MCF 10A (cell line): Measurements from ENCODE around the gene KRTAP12-3. TPM values are rescaled to one million over a fixed set of nuclear protein-coding genes. Genes with fewer than 3 reads are reported as not detected.

Source experiments
- BruUV-seq: library from RNA; stranded (reverse); fragments of 400-500 nt; replicated peaks from 2 replicates; lab custom pipeline; 2021; lab: Mats Ljungman, UMichigan
- CTCF ChIA-PET: fragments of 300-600 bp; sonication (Branson Sonifier 250); formaldehyde crosslinking; extraction: SDS; loops from one replicate; lab custom pipeline; 2021; ENCODE audit warnings: antibody characterized with exemption, inconsistent platforms; lab: Yijun Ruan, JAX
- POLR2A ChIA-PET: fragments of 300-600, 350-650 bp; sonication (Branson Sonifier 250); formaldehyde crosslinking; extraction: SDS; loops from one replicate; lab custom pipeline; 2020; ENCODE audit warnings: antibody characterized with exemption, inconsistent platforms; lab: Yijun Ruan, JAX
- DNase-seq: peaks from one replicate; pipeline ENCODE4 v3.0.0-alpha.2; 2018; ENCODE audit not compliant: unreplicated experiment
- H3K27ac Mint-ChIP-seq: one replicate; pipeline ENCODE4 v1.8.0; 2022; ENCODE audit warnings: mild to moderate bottlenecking, low read depth, mixed read lengths; ENCODE audit not compliant: unreplicated experiment
- H3K27me3 Mint-ChIP-seq: one replicate; pipeline ENCODE4 v1.8.0; 2022; ENCODE audit warnings: mixed read lengths; ENCODE audit not compliant: insufficient read depth, unreplicated experiment
- H3K36me3 Mint-ChIP-seq: one replicate; pipeline ENCODE4 v1.8.0; 2022; ENCODE audit warnings: mild to moderate bottlenecking, moderate library complexity, mixed read lengths; ENCODE audit not compliant: insufficient read depth, unreplicated experiment
- H3K4me1 Mint-ChIP-seq: one replicate; pipeline ENCODE4 v1.8.0; 2022; ENCODE audit warnings: mixed read lengths; ENCODE audit not compliant: insufficient read depth, unreplicated experiment
- H3K4me3 Mint-ChIP-seq: one replicate; pipeline ENCODE4 v1.8.0; 2022; ENCODE audit warnings: mild to moderate bottlenecking, moderate library complexity, mixed read lengths; ENCODE audit not compliant: unreplicated experiment
- H3K9me3 Mint-ChIP-seq: one replicate; pipeline ENCODE4 v1.8.0; 2022; ENCODE audit warnings: mixed read lengths; ENCODE audit not compliant: unreplicated experiment
- intact Hi-C: fragments of 100-400 bp; cut with micrococcal nuclease; formaldehyde crosslinking; loops from 2 replicates; pipeline ENCODE4 v1.14.1; 2022
- total RNA-seq: library from RNA; stranded (reverse); gene quantifications from 2 replicates; pipeline ENCODE4 v1.2.3, GENCODE V29; 2022
- TF ChIP-seq, protein P1 (sequence below): fragments of 200-600 bp; IDR thresholded peaks from one replicate; pipeline ENCODE4 v1.8.0; 2022; ENCODE audit warnings: antibody characterized with exemption, mild to moderate bottlenecking; ENCODE audit not compliant: unreplicated experiment

KRTAP12-3 gene
- total RNA-seq, 1 experiment from 2014 or later, result not detected

- intact Hi-C loops, result no loop called here
- Mint-ChIP-seq H3K27me3 (peaks cover 62% of the 10 kb centered on the region), H3K36me3 (no peaks in the 10 kb centered on the region), H3K27ac (no peak overlapping the region), H3K4me1 (peaks cover 14% of the 10 kb centered on the region), H3K4me3 (no peak overlapping the region), H3K9me3 (peaks cover 20% of the 10 kb centered on the region)
- ChIA-PET POLR2A (no interaction called here), CTCF (interaction anchor here (0.6 kb wide), 1 partner anchor 577 kb away, joined by 4 read pairs; no protein-coding TSS in a partner anchor)
- TF ChIP-seq, protein P1, sequence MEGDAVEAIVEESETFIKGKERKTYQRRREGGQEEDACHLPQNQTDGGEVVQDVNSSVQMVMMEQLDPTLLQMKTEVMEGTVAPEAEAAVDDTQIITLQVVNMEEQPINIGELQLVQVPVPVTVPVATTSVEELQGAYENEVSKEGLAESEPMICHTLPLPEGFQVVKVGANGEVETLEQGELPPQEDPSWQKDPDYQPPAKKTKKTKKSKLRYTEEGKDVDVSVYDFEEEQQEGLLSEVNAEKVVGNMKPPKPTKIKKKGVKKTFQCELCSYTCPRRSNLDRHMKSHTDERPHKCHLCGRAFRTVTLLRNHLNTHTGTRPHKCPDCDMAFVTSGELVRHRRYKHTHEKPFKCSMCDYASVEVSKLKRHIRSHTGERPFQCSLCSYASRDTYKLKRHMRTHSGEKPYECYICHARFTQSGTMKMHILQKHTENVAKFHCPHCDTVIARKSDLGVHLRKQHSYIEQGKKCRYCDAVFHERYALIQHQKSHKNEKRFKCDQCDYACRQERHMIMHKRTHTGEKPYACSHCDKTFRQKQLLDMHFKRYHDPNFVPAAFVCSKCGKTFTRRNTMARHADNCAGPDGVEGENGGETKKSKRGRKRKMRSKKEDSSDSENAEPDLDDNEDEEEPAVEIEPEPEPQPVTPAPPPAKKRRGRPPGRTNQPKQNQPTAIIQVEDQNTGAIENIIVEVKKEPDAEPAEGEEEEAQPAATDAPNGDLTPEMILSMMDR, result no peak
- DNase-seq, result no peak
- BruUV-seq, result no TSS peak
Observed at GRCh38 chr21:44670642-44671432, 13.1 kb downstream of the KRTAP12-3 start.

- intact Hi-C loops, result no loop called here
Observed at GRCh38 chr21:44671911-44672310, 14.2 kb downstream of the KRTAP12-3 start.

GRCh38 chr21:44677881-44678280, 20.1 kb downstream of the KRTAP12-3 start:
- H3K4me3 Mint-ChIP-seq, result no peak overlapping the region
- H3K36me3 Mint-ChIP-seq, result no peaks in the 10 kb centered on the region
- DNase-seq, result no peak
- H3K9me3 Mint-ChIP-seq, result peaks cover 9% of the 10 kb centered on the region
- intact Hi-C loops, result no loop called here
- BruUV-seq, result no TSS peak
- peaks cover 93% of the 10 kb centered on the region for H3K27me3 Mint-ChIP-seq
- H3K27ac Mint-ChIP-seq, result no peak overlapping the region
- H3K4me1 Mint-ChIP-seq, result no peaks in the 10 kb centered on the region
- TF ChIP-seq, protein P1, result no peak
- ChIA-PET POLR2A (interaction anchor here (1.3 kb wide), 1 partner anchor 32 kb away, joined by 3 read pairs; no protein-coding TSS in a partner anchor), CTCF (no interaction called here)

More at GRCh38 chr21:44671911-44672310, 14.2 kb downstream of the KRTAP12-3 start:
- Mint-ChIP-seq H3K4me3 (no peak overlapping the region), H3K27me3 (peaks cover 73% of the 10 kb centered on the region), H3K36me3 (no peaks in the 10 kb centered on the region), H3K27ac (no peak overlapping the region), H3K4me1 (peaks cover 4% of the 10 kb centered on the region), H3K9me3 (peaks cover 20% of the 10 kb centered on the region)
- DNase-seq, result no peak
- ChIA-PET CTCF (no interaction called here), POLR2A (no interaction called here)
- TF ChIP-seq, protein P1, result no peak
- BruUV-seq, result no TSS peak

- Mint-ChIP-seq H3K9me3 (no peaks in the 10 kb centered on the region), H3K27me3 (peaks cover 96% of the 10 kb centered on the region), H3K4me3 (no peak overlapping the region), H3K27ac (no peak overlapping the region), H3K4me1 (no peaks in the 10 kb centered on the region), H3K36me3 (no peaks in the 10 kb centered on the region)
- intact Hi-C loops, result no loop called here
- no peak for DNase-seq
- TF ChIP-seq, protein P1, result no peak
- ChIA-PET CTCF (no interaction called here), POLR2A (no interaction called here)
- no TSS peak for BruUV-seq
Observed at GRCh38 chr21:44681152-44681551, 23.4 kb downstream of the KRTAP12-3 start.
